ENCODE measurements around the gene PARP8.
"Not testable (repeated sequence)": the region's sequence is repeated elsewhere in the genome, so short reads cannot be mapped to it uniquely, and the experiment has no call there.

The PARP8 gene

GRCh38 chr5:50730336-50730735 lies 63.9 kb downstream of the PARP8 start:
- DNase-seq, result no peak

- DNase-seq, result no peak
These were observed 64.4 kb downstream of the PARP8 start for GRCh38 chr5:50730841-50731240.

- no peak for DNase-seq
These were observed 67.3 kb downstream of the PARP8 start for GRCh38 chr5:50733741-50734140.

GRCh38 chr5:50738864-50739263 lies 72.4 kb downstream of the PARP8 start:
- DNase-seq, result no peak

GRCh38 chr5:50740832-50741231 lies 74.4 kb downstream of the PARP8 start:
- no peak for DNase-seq

- no peak for DNase-seq
These were observed 78.3 kb downstream of the PARP8 start for GRCh38 chr5:50744776-50745175.

GRCh38 chr5:50745221-50745910 lies 78.9 kb downstream of the PARP8 start:
- no peak for DNase-seq

- no peak for DNase-seq
These were observed 82.7 kb downstream of the PARP8 start for GRCh38 chr5:50749181-50749580.

- DNase-seq, result no peak
These were observed 83.4 kb downstream of the PARP8 start for GRCh38 chr5:50749873-50750272.

- peak; percentile 24 for DNase-seq
These were observed 84.7 kb downstream of the PARP8 start for GRCh38 chr5:50751064-50751657.

- DNase-seq, result no peak
These were observed 86.4 kb downstream of the PARP8 start for GRCh38 chr5:50752800-50753199.

- no peak for DNase-seq
These were observed 93.3 kb downstream of the PARP8 start for GRCh38 chr5:50759526-50760270.

- DNase-seq, result no peak
These were observed 96.9 kb downstream of the PARP8 start for GRCh38 chr5:50763351-50763750.

- DNase-seq, result no peak
These were observed 97.4 kb downstream of the PARP8 start for GRCh38 chr5:50763846-50764245.

GRCh38 chr5:50766042-50766441 lies 99.6 kb downstream of the PARP8 start:
- DNase-seq, result no peak

GRCh38 chr5:50766462-50766861 lies 100.0 kb downstream of the PARP8 start:
- DNase-seq, result no peak

GRCh38 chr5:50766967-50767366 lies 100.5 kb downstream of the PARP8 start:
- DNase-seq, result no peak

GRCh38 chr5:50767588-50767987 lies 101.2 kb downstream of the PARP8 start:
- no peak for DNase-seq

- DNase-seq, result no peak
These were observed 102.2 kb downstream of the PARP8 start for GRCh38 chr5:50768634-50769033.

GRCh38 chr5:50770441-50770840 lies 104.0 kb downstream of the PARP8 start:
- DNase-seq, result no peak

GRCh38 chr5:50774446-50775175 lies 108.2 kb downstream of the PARP8 start:
- DNase-seq, result not testable (repeated sequence)

GRCh38 chr5:50786073-50786472 lies 119.6 kb downstream of the PARP8 start:
- DNase-seq, result no peak

- no peak for DNase-seq
These were observed 125.4 kb downstream of the PARP8 start for GRCh38 chr5:50791813-50792212.
